Stimulated activated CD8-positive, alpha-beta memory T cell treated with anti-CD3 and anti-CD28 coated beads, Interleukin-12 subunit alpha, Interleukin-12 subunit beta, amount 100 ng/mL, for 1 hour (primary cell): ENCODE measurements around the gene NAP1L3.

Experiments used
- DNase-seq: peaks from one replicate; pipeline ENCODE4 v3.0.0-alpha.2; 2020; ENCODE audit warnings: low read depth

NAP1L3 gene, protein sequence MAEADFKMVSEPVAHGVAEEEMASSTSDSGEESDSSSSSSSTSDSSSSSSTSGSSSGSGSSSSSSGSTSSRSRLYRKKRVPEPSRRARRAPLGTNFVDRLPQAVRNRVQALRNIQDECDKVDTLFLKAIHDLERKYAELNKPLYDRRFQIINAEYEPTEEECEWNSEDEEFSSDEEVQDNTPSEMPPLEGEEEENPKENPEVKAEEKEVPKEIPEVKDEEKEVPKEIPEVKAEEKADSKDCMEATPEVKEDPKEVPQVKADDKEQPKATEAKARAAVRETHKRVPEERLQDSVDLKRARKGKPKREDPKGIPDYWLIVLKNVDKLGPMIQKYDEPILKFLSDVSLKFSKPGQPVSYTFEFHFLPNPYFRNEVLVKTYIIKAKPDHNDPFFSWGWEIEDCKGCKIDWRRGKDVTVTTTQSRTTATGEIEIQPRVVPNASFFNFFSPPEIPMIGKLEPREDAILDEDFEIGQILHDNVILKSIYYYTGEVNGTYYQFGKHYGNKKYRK

DNA sequence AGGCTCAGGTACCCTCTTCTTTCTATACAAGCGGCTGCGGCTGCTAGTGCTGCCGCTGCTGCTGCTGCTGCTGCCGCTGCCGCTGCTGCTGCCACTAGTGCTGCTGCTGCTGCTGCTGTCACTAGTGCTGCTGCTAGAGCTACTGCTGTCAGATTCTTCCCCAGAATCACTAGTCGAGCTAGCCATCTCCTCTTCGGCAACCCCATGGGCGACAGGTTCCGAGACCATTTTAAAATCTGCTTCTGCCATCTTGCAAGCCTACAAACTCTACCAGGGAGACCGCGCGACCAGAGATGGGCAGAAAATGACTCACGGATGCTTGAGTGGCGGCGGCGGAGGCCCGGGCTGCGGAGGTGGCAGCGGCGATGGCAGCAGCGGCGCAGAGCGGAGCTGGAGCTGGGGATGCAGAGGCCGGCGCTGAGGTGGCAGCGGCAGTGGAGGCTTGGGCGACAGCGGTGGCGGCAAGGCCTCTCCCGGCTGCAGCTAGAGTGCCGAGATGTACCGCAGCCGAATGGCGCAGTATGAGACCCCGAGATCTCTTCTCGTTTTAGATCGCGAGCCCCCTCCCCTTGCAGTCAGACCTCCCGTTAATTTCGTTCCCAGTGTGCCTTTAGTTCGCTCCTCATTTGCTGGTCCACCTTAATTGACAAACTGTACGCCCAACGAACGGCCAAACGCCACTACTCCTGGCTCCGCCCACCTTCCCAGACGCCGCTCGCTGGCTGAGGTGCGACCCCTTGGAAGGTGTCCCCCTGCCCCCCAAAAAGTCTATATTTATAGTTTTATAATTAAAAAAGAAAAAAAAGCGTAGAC lies at the start of gene NAP1L3:
Gene NAP1L3 (minus strand): TSS at position 523 of the 813 bp plus-strand sequence. CDS start 274 bp downstream, at position 249.
- peak; percentile 8 for DNase-seq

DNA sequence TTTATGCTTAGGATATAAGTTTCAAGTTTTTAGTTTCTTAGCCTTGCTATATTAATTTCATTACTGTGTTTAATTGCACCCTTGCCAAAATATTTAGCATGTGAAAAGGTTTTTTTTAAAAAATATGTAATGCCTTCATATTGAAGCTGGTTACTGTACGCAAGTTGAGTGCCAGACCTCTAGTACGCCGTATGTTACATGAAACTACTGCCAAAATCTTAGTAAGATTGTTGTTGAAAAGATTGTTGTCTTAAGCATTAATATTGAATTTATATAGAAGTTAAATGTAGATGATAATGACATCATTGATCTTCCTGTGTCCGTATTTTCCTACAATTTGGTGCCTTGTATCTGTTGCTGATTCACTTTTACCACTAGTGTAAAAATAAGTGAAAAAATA lies 37.7 kb upstream of the NAP1L3 start:
- DNase-seq: no peak

- DNase-seq: no peak
Observed at GRCh38 chrX:93703701-93704100, 30.3 kb upstream of the NAP1L3 start.

DNA sequence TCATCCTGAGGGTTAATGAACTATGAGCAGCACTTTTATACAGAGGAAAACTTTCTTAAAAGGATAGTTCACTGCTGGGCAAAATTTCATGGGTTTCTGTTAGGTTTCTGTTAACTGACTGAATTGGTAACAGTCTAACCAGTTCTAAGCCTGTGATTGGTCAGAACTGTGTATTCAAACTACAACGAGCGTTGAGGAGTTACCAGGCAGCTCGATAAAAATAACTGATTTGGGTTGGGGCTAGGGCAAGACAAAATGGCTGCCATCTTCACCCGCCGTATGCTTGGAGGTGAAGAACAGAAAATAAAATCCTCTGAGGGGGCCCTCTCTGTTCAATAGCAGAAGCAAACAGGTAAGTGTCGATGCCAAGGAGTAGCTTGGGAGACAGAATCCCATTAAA lies 22.6 kb upstream of the NAP1L3 start:
- no peak for DNase-seq

DNA sequence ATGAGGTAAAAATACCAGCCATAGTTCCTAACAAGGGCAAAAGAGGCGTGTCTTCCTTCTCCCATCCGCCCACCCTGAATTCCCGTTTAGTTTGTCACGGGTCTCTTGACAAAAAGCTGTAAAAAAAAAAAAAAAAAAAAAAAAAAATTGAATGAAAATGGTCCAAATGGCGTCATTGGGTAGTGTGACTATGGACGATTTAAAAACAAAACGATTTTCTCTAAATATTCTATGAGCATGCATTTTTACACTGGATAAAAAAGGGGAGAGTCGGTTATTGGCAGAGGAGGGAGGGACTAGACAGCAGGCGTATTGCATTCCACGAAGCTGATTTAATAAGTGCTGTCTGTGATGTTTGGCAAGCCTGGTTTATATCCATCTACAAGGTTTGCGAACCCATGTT lies 492 bp upstream of the NAP1L3 start, which contains the start of gene FAM133A:
Gene FAM133A (plus strand): TSS at position 338 of the 403 bp plus-strand sequence. CDS start 35,214 bp downstream, outside the sequence.
- DNase-seq: no peak

- no peak for DNase-seq
Observed at GRCh38 chrX:93660575-93660974, 12.8 kb downstream of the NAP1L3 start.

GRCh38 chrX:93649381-93649780 lies 24.0 kb downstream of the NAP1L3 start:
- DNase-seq: no peak

GRCh38 chrX:93637591-93637990 lies 35.8 kb downstream of the NAP1L3 start:
- no peak for DNase-seq
